G401 (cell line): ENCODE data around the gene ZNF747. TPM values are rescaled to one million over a fixed set of nuclear protein-coding genes. Genes with fewer than 3 reads are reported as not detected.
"Not testable (repeated sequence)": the region's sequence is repeated elsewhere in the genome, so short reads cannot be mapped to it uniquely, and the experiment has no call there.

Experiments used
- DNase-seq: peaks from one replicate; pipeline ENCODE4 v3.0.0-alpha.2; 2015; ENCODE audit warnings: low spot score
- in situ Hi-C: cut with HindIII; loops from 2 replicates; pipeline ENCODE4 v1.10.0; 2016; ENCODE audit warnings: low sequenced_read_pairs, mixed read lengths
- total RNA-seq: library from RNA; depleted of rRNA; stranded (reverse); fragments of >200 nt; shearing (Covaris generic); gene quantifications from 2 replicates; pipeline ENCODE4 v1.2.3, GENCODE V29; 2014

Gene ZNF747
- total RNA-seq, 1 experiment from 2014 or later: not detected

DNA sequence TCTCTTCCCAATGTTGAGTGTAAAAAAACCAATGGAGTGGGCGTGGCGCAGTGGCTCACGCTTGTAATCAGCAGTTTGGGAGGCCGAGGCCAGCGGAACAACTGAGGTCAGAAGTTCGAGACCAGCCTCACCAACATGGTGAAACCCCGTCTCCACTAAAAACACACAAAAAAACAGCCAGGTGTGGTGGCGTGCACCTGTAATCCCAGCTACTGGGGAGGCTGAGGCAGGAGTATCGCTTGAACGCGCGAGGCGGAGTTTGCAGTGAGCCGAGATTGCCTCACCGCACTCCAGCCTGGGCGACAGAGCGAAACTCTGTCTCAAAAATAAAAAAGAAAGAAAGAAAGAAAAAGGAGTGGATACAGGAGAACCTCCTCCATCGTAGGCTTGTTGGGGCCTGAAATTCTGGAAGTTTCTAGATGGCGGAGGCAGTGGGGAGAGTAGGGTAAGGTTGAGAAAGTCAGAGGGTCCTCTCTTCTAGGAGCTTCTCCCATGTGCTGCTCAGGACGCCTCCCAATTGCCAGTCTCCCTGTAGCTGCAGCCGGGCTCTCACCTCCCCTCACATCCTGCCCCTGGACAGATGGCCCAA, 24.2 kb upstream of the ZNF747 start:
- in situ Hi-C loops: no loop called here
- no peak for DNase-seq

DNA sequence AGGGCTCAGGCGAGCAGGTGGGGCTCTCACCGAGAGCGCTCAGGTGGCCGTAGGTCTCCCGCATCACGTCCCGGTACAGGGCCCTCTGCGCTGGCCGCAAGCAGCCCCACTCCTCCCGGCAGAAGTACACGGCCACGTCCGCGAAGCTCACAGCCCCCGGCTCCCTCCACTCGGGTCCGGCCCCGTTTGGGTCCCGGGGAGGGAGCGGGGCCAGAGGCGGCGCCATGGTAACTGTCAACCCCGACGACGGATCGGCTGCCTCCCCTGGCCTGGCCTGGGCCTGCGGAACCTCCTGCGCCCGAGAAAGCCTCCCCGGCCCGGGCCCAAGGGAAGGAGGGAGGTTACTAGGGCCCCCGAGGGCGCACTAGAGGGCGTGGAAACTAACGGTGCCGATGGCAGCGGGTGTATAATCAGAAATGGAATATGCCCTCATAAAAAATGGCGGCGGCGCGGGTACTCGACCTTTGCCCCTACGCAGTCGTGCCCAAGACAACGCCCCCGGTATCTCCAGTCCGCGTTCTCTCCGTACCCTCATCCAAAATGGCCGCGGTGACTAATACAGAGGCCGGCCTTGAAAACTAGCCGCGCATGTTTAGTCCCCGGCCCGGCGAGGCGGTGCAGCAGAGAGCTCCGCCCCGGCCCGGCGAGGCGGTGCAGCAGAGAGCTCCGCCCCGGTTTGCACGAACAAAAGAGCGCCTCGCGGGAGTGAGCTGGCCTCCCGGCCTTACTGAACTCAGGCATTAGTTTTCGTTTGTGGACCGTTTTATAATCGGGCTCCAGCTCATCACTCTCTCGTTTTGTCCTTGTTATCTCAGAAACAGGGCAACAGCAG, 23.5 kb upstream of the ZNF747 start, which contains the start of gene ZNF764:
Gene ZNF764, minus strand, starts transcription at position 418 of the 832 bp plus-strand sequence. Its CDS starts 192 bp downstream, at position 226.
- in situ Hi-C loops: no loop called here
- peak; percentile 99 for DNase-seq

DNA sequence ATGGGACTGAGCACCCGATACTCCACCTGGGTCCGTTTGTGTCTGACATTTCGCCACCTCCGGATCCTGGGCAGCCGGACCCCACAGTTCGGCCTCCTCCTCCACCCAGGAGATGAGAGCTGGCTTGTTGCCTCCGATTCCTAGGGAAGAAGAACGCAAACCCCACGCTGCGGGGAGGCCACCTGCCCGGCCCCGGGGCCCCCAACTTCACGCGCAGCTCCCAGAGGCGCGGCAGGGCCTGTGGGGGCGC, 23.0 kb upstream of the ZNF747 start:
- in situ Hi-C loops: no loop called here
- no peak for DNase-seq

DNA sequence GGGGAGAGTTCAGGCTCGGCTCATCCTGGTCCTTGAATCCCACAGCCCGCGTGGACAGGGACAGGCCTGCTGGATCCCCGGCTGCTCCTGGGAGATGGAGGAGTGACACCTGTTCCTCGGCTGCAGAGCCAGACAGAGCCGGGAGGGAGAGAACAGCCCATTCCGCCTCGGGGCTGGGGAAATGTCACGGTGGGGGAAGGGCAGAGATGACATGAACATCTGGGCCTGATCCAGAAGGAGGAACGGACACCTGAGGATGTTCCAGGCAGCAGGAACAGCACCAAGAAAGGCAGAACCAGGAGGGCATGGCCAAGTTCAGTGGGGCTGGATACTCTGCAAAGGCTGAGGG, 21.4 kb upstream of the ZNF747 start:
- in situ Hi-C loops: no loop called here

DNA sequence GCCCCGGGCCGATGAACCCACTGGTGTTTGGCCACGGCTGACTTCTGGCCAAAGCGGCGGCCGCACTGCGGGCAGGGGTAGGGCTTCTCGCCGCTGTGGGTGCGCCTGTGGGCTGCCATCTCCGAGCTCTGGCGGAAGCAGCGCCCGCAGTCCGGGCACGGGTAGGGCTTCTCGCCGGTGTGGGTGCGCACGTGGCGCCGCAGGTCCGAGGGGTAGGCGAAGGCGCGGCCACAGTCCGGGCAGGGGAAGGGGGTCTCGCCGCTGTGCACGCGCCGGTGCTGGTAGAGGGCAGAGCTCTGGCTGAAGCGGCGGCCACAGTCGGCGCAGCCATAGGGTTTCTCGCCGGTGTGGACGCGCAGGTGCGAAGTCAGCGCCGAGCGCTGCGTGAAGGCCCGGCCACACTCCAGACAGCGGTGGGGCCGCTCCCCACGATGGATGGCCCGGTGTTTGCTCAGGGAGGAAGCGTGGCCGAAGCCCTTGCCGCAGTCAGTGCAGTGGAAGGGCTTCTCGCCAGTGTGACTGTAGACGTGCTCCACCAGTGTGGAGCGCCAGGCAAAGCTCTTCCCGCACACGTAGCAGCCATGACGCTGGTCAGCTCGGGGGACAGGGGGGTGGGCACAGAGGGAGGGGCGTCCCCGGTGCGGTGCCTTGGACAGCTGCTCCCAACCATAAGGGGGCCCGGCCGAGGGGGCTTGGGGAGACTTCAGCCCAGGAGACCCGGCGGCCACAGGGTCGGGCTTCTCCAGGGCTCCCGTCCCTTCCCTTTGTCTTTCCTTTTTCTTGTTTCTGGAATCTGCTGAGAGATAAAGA, 20.9 kb upstream of the ZNF747 start:
- no peak for DNase-seq
- in situ Hi-C loops: no loop called here

More for the DNA sequence above, 21.4 kb upstream of the ZNF747 start:
- no peak for DNase-seq

DNA sequence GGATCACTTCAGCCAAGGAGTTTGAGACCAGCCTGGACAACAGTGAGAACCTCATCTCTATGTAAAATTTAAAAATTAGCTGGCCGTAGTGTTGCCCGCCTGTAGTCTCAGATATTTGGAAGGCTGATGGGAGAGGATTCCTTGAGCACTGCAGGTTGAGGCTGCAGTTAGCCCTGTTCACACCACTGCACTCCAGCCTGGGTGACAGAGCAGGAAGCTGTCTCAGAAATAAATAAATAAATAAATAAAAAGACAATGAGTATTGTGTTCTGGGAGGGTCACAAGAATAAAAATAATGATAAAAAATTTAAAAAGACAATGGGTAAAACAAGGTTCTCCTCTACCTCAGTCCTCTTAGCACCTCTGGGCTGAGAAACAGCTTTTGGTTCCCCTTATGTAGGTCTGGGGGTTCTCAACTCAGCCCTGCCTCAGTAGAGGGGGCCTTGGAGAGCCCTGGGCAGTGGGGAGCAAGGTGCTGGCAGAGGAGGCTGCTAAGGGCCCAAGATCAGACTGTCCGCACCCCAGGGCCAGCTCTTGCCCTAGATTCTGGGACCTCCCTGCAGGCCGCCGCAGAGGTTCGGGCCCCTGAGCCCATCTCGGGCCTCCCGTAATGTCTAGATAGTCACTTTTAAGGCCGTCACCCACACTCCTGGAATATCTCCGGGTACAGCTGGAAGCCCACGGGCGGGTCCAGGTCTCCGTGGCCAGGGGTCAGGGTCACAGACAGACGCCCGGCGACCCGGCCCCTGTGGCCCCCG, 20.1 kb upstream of the ZNF747 start:
- DNase-seq: no peak
- in situ Hi-C loops: no loop called here

DNA sequence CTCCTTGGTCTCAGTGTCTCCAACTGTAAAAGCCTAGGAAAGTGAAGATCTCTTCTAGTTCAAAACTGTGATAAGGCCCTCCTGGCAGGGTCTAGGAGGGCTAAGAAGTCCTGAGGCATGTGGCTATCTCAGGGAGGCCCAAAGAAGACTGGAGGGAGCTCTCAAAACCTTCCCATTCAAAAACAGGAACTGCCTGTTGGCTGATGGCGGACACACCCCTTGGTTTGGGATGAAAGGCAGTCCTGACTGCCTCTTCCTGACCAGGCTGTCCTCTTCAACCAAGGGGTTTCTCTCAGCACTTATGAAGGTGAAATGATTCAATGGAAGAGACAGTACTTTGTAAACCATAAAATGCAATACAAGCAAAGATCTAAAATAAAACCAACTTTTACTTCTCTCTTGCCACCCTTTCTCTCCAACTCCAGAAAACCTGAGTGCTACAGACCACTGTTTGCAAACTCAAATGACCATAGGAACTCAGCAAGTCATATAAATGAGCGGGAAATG, 18.8 kb upstream of the ZNF747 start:
- in situ Hi-C loops: no loop called here
- no peak for DNase-seq

DNA sequence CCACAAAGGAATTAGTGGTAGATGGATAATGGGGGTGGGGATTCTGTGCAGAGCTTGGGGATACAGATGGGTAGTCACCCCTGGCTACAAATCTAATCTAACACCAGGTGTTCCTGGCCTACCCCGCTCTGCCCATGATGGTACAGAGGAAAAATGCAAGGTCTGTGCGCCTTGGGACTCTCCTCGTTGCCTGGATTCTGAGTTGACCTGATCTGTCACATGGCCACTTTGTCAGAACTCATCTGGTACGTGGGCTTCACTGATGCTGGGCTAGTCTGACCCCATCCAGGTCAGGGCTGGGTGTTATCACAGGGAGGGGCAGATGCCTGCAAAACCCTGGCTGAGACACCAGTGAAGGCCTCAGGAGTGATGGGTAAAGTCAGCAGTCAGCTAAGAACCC, 18.3 kb upstream of the ZNF747 start:
- DNase-seq: no peak
- in situ Hi-C loops: no loop called here

DNA sequence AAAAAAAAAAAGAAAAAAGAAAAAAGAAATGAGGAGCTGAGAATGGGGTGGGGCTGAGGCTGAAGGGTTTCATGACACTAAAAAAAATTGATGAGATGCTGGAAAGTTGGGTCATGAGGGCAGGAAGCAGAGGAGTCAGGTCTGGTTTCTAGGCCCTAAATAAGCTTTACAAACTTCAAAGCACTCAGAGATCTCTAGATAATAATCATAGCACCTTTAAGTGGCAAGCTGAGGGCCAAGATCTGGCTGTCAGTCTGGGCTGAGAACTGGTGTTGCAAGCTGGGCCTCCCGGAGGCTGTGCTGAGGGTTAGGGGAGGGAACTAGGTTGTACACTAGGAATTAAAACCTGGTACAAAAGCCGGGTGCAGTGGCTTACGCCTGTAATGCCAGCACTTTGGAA, 17.1 kb upstream of the ZNF747 start:
- no peak for DNase-seq
- in situ Hi-C loops: no loop called here

DNA sequence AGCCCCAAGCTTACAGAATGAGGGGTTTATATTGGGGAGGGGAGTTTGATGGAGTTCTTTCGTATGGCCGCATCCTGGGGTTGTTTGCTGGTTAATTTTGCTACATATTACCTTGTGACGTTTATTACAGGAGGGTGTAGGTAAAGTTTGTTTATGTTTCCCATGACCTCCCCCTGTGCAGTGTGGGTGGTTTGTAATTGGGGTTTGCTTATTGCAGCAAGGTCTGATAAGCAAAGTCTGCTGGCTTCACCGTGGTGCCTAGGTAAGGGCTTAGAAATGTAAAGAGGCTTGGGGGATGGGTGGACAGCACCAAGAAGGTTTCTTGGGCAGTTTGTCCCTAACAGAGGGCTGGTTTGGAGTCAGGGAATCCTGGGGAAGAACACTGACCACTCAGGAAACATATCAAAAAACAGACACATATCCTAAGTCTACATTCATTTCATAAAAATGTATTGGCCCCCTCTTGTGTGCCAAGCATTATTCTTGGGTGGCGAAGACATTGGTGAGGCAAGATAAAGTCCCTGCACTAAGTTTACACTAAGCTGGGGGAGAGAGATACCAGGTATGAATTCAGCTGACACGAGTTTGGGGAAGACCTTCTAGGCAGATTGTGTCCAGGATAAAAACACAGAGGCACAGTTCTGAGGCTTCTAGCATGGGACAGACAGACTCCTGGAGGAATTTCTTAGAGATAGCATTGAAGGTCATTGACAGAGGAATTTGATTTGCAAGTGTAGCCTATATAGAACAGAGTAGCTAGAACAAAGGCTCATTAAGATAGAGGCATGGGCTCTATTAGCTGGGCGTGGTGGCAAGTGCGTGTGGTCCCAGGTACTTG, 14.0 kb upstream of the ZNF747 start:
- in situ Hi-C loops: no loop called here
- no peak for DNase-seq

DNA sequence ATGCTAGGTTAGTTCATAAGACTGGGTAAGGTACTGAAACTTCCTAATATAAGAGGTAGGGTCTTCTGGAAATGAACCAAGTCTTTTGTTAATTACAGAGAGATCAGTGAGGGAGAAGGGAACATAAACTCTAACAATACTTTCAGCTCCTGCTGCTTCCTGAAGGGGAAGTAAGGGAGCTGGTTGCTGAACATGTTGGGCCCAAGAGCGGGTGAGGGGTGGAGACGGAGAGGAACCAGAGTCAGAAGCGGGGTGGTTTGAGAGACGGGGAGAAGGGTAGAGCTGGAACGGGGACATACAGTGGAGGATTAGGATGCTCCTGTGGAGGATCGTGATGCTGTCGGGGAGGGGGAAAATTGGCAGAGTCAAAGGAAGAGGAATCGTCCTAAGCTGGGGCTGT, 11.5 kb upstream of the ZNF747 start:
- in situ Hi-C loops: no loop called here
- no peak for DNase-seq

DNA sequence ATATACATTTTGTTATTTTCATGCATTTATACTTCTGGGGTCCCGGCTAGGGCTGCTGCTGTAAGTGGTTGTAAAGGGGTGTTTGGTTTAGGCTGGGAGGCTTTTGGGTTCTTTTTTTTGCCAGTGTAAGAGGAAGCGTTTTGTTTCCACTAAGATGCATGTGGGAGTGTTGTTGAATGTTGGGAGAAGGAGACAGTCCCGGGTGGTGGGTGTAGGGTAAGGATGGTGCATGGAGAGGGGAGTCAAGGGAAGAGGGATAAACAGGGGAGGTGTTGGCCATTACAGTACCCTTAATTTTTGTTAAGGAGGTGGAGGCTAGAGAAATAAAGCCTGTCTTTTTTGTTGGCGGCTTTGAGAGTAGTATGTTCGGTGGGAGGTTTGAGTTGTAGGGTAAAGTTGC, 8.4 kb upstream of the ZNF747 start:
- DNase-seq: no peak
- in situ Hi-C loops: no loop called here

DNA sequence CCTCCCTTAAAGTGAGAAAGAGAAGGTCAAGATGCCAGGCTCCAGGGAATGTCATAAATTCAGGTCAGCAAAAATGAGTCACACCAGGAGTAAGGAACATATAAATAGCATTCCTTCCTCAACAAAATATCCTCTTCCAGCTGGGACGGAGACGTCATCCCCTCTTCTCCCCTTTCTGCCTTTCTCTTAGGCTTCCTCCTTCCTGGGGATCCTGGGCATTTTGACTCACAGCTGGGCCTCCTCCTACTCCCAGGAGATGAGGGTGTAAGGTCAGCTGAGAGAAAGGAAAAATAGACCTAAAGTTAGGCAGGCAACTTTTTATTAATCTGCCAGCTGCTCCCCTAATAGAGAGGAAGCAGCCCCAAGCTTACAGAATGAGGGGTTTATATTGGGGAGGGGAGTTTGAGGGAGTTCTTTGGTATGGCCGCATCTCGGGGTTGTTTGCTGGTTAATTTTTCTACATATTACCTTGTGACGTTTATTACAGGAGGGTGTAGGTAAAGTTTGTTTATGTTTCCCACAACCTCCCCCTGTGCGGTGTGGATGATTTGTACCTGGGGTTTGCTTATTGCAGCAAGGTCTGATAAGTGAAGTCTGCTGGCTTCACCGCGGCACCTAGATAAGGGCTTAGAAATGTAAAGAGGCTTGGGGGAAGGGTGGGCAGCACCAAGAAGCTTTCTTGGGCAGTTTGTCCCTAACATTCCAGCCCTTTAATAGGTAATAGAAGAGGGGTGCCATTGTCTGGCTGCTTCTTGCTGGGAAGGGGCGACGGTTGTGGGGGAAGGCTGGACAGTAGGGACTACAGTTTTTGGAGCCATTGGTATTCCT, 7.1 kb upstream of the ZNF747 start:
- in situ Hi-C loops: no loop called here
- DNase-seq: no peak

DNA sequence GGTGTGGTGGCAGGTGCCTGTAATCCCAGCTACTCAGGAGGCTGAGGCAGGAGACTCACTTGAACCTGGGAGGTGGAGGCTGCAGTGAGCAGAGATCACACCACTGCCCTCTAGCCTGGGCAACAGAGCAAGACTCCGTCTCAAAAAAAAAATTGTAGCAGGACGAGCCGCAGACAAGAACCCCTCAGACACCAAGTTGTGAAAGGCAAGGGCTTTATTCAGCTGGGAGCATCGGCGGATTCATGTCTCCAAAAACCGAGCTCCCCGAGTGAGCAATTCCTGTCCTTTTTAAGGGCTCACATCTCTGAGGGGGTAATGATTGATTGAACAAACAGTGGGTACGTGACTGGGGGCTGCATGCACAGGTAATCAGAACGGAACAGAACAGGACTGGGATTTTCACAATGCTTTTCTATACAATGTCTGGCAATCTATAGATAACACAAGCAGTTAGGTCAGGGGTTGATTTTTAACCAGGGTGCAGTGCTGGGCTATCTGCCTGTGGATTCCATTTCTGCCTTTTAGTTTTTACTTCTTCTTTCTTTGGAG, 6.3 kb upstream of the ZNF747 start:
- in situ Hi-C loops, DNase-seq: not testable (repeated sequence)

DNA sequence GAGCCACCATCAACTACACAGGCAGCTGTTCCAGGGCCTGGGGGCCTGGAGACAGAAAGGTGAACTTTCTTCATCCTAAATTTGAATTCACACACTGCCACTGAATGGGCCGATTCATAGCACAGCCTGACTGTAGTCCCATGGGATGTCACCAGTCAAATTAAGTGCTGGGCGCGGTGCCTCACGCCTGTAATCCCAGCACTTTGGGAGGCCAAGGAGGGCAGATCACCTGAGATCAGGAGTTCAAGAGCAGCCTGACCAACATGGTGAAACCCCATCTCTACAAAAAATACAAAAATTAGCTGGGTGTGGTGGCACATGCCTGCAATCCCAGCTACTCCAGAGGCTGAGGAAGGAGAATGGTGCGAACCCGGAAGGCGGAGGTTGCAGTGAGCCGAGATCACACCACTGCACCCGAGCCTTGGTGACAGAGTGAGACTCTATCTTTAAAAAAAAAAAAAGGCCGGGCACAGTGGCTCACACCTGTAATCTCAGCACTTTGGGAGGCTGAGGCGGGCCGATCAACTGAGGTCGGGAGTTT, 5.4 kb upstream of the ZNF747 start:
- in situ Hi-C loops, DNase-seq: not testable (repeated sequence)

DNA sequence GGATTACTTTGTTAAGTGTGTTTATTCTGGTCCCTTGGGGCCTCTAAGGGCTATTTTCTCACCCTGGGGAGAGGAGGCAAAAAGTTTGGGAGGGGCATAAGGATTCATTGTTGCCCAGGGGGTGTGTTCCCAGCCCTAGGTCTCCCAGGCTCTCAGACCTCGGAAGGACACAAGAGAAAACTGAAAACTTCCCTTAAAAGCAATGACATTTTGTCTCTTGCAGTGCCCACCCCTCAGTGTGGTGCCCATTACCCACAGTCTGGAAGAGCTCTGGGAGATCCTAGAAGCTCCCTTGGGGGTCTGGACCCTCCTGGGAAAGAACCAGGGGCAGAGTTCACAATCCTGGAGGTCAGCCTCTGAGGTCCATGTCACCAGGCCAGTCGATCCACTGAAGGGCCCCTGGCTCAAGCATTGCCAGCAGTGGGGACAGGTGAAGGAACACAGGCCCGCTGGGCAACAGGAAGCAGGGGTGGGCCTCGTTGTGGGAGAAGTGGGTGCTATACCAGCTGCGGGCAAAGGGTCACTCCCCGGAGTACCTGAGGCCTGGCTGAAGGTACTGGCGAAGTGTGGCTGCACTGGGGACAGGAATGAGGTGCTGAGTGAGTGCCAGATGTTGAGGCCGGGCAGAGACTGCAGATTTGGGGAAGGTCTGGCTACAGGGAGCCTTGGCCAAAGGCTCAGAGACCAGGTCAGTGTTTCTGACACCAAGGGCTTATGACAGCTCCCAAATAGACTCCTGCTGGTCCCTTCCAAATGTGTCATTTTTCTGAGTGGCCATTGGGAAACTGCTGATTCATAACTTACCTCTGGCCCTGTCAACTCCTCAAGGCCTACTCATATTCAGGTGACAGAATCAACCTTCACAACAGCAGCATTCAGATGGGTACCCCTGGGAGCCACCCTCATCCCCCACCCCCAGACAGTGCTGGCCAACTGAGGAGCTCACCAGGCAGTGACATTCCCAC, 4.6 kb upstream of the ZNF747 start:
- DNase-seq: no peak
- in situ Hi-C loops: no loop called here
